IMR-90 (cell line): Measurements from ENCODE around the gene PACS1. TPM values are rescaled to one million over a fixed set of nuclear protein-coding genes. Genes with fewer than 3 reads are reported as not detected.

Experiments used
- ATAC-seq: fragments of 200-7000 bp; cut with Tn5 transposase; 2 replicates; pipeline ENCODE4 v1.9.1; 2020; ENCODE audit warnings: low read depth, mild to moderate bottlenecking, moderate library complexity
- BruUV-seq: library from RNA; stranded (reverse); fragments of 400-500 nt; replicated peaks from 2 replicates; lab custom pipeline; 2021; lab: Mats Ljungman, UMichigan
- CTCF ChIA-PET: fragments of 300-600 bp; formaldehyde crosslinking; extraction: SDS; loops from one replicate; lab custom pipeline; 2021; ENCODE audit warnings: antibody characterized with exemption; lab: Yijun Ruan, JAX
- POLR2A ChIA-PET: fragments of 300-600 bp; sonication (Branson Sonifier 250); formaldehyde crosslinking; loops from one replicate; lab custom pipeline; 2022; ENCODE audit warnings: antibody characterized with exemption; ENCODE audit not compliant: unreplicated experiment; lab: Charles Lee
- DNase-seq: peaks from one replicate; pipeline ENCODE4 v3.0.0; 2013
- H2AFZ ChIP-seq: replicated peaks from 2 replicates; pipeline ENCODE3; 2013; ENCODE audit warnings: low read length, mild to moderate bottlenecking; ENCODE audit not compliant: poor library complexity
- H2AK5ac ChIP-seq: 2 replicates; pipeline ENCODE4 v1.6.1; 2013; ENCODE audit warnings: low read depth, low read length, inconsistent platforms
- H2AK9ac ChIP-seq: replicated peaks from 2 replicates; pipeline ENCODE3; 2013; ENCODE audit warnings: mild to moderate bottlenecking, low read depth, low read length, moderate library complexity; ENCODE audit not compliant: poor library complexity
- H2BK120ac ChIP-seq: 2 replicates; pipeline ENCODE4 v1.6.1; 2013; ENCODE audit warnings: low read depth, low read length, inconsistent platforms
- H2BK15ac ChIP-seq: 3 replicates; pipeline ENCODE4 v1.6.1; 2013; ENCODE audit warnings: low read depth, low read length, inconsistent platforms
- H2BK20ac ChIP-seq: 2 replicates; pipeline ENCODE4 v1.6.1; 2013; ENCODE audit warnings: low read depth, mild to moderate bottlenecking, inconsistent platforms, low read length, moderate library complexity
- H2BK5ac ChIP-seq: 2 replicates; pipeline ENCODE4 v1.6.1; 2013; ENCODE audit warnings: mild to moderate bottlenecking, low read depth, low read length, inconsistent platforms; ENCODE audit not compliant: poor library complexity, severe bottlenecking
- H3K14ac ChIP-seq: replicated peaks from 2 replicates; pipeline ENCODE4 v1.6.1; 2013; ENCODE audit warnings: low read depth, low read length, inconsistent platforms
- H3K18ac ChIP-seq: 2 replicates; pipeline ENCODE4 v1.6.1; 2013; ENCODE audit warnings: low read depth, low read length, control low read depth
- H3K23ac ChIP-seq: 2 replicates; pipeline ENCODE4 v1.6.1; 2013; ENCODE audit warnings: low read depth, low read length, inconsistent platforms
- H3K27ac ChIP-seq: 2 replicates; pipeline ENCODE4 v1.5.1; 2013; ENCODE audit warnings: mild to moderate bottlenecking, control low read depth, low read length; ENCODE audit not compliant: insufficient read depth
- H3K27me3 ChIP-seq: 2 replicates; pipeline ENCODE4 v1.6.1; 2013; ENCODE audit warnings: low read length; ENCODE audit not compliant: control insufficient read depth, insufficient read depth
- H3K36me3 ChIP-seq: 2 replicates; pipeline ENCODE4 v1.6.1; 2013; ENCODE audit warnings: low read length, mixed read lengths; ENCODE audit not compliant: control insufficient read depth, insufficient read depth
- H3K4ac ChIP-seq: 2 replicates; pipeline ENCODE4 v1.6.1; 2013; ENCODE audit warnings: low read depth, low read length, inconsistent platforms
- H3K4me1 ChIP-seq: 2 replicates; pipeline ENCODE4 v1.6.1; 2013; ENCODE audit warnings: low read length, mixed read lengths; ENCODE audit not compliant: control insufficient read depth, insufficient read depth
- H3K4me2 ChIP-seq: 2 replicates; pipeline ENCODE4 v1.6.1; 2013; ENCODE audit warnings: low read depth, mild to moderate bottlenecking, control low read depth, low read length, moderate library complexity
- H3K4me3 ChIP-seq: 2 replicates; pipeline ENCODE4 v1.5.1; 2013; ENCODE audit warnings: low read depth, mild to moderate bottlenecking, control low read depth, low read length, moderate library complexity; ENCODE audit not compliant: insufficient read depth
- H3K56ac ChIP-seq: 2 replicates; pipeline ENCODE4 v1.6.1; 2013; ENCODE audit warnings: low read length, inconsistent platforms; ENCODE audit not compliant: insufficient read depth; ENCODE audit errors: extremely low read depth
- H3K79me1 ChIP-seq, 2 experiments: 2 replicates each; pipeline ENCODE4 v1.6.1; 2013; ENCODE audit warnings: low read length in 2 of 2, inconsistent platforms in 1 of 2, low read depth in 1 of 2
- H3K9ac ChIP-seq: 2 replicates; pipeline ENCODE4 v1.6.1; 2013; ENCODE audit warnings: low read depth, low read length, control low read depth
- H3K9me1 ChIP-seq: 2 replicates; pipeline ENCODE4 v1.6.1; 2013; ENCODE audit warnings: low read length, inconsistent platforms; ENCODE audit not compliant: insufficient read depth
- H3K9me3 ChIP-seq: 2 replicates; pipeline ENCODE4 v1.6.1; 2013; ENCODE audit warnings: low read length; ENCODE audit not compliant: control insufficient read depth, insufficient read depth
- H4K20me1 ChIP-seq: 2 replicates; pipeline ENCODE4 v1.6.1; 2013; ENCODE audit warnings: low read length, inconsistent platforms; ENCODE audit not compliant: insufficient read depth
- H4K5ac ChIP-seq: 2 replicates; pipeline ENCODE4 v1.6.1; 2013; ENCODE audit warnings: mild to moderate bottlenecking, low read depth, low read length, control low read depth
- H4K8ac ChIP-seq, 2 experiments: 2 replicates each; pipeline ENCODE4 v1.6.1; 2013; ENCODE audit warnings: low read depth in 2 of 2, low read length in 2 of 2, control low read depth in 1 of 2, inconsistent platforms in 1 of 2
- H4K91ac ChIP-seq: 2 replicates; pipeline ENCODE4 v1.6.1; 2013; ENCODE audit warnings: low read depth, low read length, inconsistent platforms; ENCODE audit not compliant: insufficient read depth
- BHLHE40 ChIP-seq: fragments of 150-350 bp; IDR thresholded peaks from 2 replicates; pipeline ENCODE4 v1.6.1; 2016; ENCODE audit warnings: mild to moderate bottlenecking, low read depth, low read length
- CEBPB ChIP-seq: IDR thresholded peaks from 2 replicates; pipeline ENCODE4 v1.6.1; 2012; ENCODE audit warnings: low read depth, low read length, improper control_type of control experiment
- CTCF ChIP-seq: conservative IDR thresholded peaks from 2 replicates; pipeline ENCODE4 v1.5.1; 2012; ENCODE audit warnings: mild to moderate bottlenecking, low read depth, low read length, improper control_type of control experiment
- MAFK ChIP-seq: IDR thresholded peaks from 2 replicates; pipeline ENCODE4 v1.6.1; 2012; ENCODE audit warnings: low read depth, low read length, improper control_type of control experiment
- NFE2L2 ChIP-seq: fragments of 150-350 bp; IDR thresholded peaks from 2 replicates; pipeline ENCODE4 v1.6.1; 2016; ENCODE audit warnings: low read depth, mild to moderate bottlenecking, low read length
- RCOR1 ChIP-seq: IDR thresholded peaks from 2 replicates; pipeline ENCODE4 v1.6.1; 2012; ENCODE audit warnings: mild to moderate bottlenecking, low read length, improper control_type of control experiment; ENCODE audit not compliant: insufficient replicate concordance
- RFX5 ChIP-seq: IDR thresholded peaks from 2 replicates; pipeline ENCODE4 v1.8.0; 2012; ENCODE audit warnings: low read depth, mild to moderate bottlenecking, low read length, moderate library complexity
- USF2 ChIP-seq: fragments of 150-350 bp; IDR thresholded peaks from 2 replicates; pipeline ENCODE4 v1.6.1; 2017; ENCODE audit warnings: mild to moderate bottlenecking, antibody characterized with exemption, low read length, low read depth
- WGBS, 2 experiments: methylation state at CpG; one replicate each; pipeline versions ENCODE4 v1.1.5 to v1.1.7; 2013; ENCODE audit warnings: missing lambda C conversion rate in 2 of 2; ENCODE audit not compliant: insufficient read length in 1 of 2; ENCODE audit errors: extremely low coverage in 2 of 2; 5-methylcytosine and 5-hydroxymethylcytosine counted together
- dilution Hi-C: fragments of 300-500 bp; cut with HindIII; formaldehyde crosslinking; loops from one replicate; pipeline ENCODE4 v1.14.3; 2018; ENCODE audit warnings: low sequenced_read_pairs; ENCODE audit not compliant: unreplicated experiment
- in situ Hi-C: fragments of 300-500 bp; cut with MboI; formaldehyde crosslinking; loops from 3 replicates; pipeline ENCODE4 v1.14.3; 2019; ENCODE audit warnings: low sequenced_read_pairs, inconsistent platforms, mixed read lengths
- intact Hi-C: fragments of 100-400 bp; cut with micrococcal nuclease; formaldehyde crosslinking; loops from 2 replicates; pipeline ENCODE4 v1.10.0; 2022
- polyA plus RNA-seq, 3 experiments: library from polyadenylated mRNA; depleted of rRNA; stranded (reverse); fragments of >200 nt; gene quantifications; 2 replicates each; pipeline ENCODE4 v1.2.3, GENCODE V29; 2012; ENCODE audit warnings: low replicate concordance in 1 of 3
- total RNA-seq: library from RNA; depleted of rRNA; stranded (reverse); fragments of >200 nt; gene quantifications from 2 replicates; pipeline ENCODE4 v1.2.3, GENCODE V29; 2012

The PACS1 gene
- total and polyA plus RNA-seq, 2 of the 4 experiments (the other 2 are of a cell fraction), result 7.3 to 32.0 TPM

- Histone ChIP-seq H2BK5ac (no peak overlapping the region), H4K20me1 (no peaks in the 10 kb centered on the region), H3K56ac (no peak overlapping the region), H3K9me1 (no peaks in the 10 kb centered on the region), H3K27ac (no peak overlapping the region), H3K79me1 (no peaks in the 10 kb centered on the region), H3K9ac (no peak overlapping the region), H3K4ac (no peak overlapping the region), H4K91ac (no peak overlapping the region), H3K9me3 (no peaks in the 10 kb centered on the region), H4K8ac (no peak overlapping the region), H3K18ac (no peak overlapping the region), H3K4me1 (no peaks in the 10 kb centered on the region), H3K23ac (no peak overlapping the region), H3K27me3 (no peaks in the 10 kb centered on the region), H3K4me2 (no peak overlapping the region), H3K36me3 (peaks cover 73% of the 10 kb centered on the region), H2AK5ac (no peak overlapping the region), H2BK15ac (no peak overlapping the region), H4K5ac (no peak overlapping the region), H3K4me3 (no peak overlapping the region), H3K14ac (no peak overlapping the region), H2AK9ac (no peak overlapping the region), H2BK120ac (no peak overlapping the region), H2AFZ (no peak overlapping the region), H2BK20ac (no peak overlapping the region)
- ChIA-PET CTCF (interaction anchor here (2.3 kb wide), 1 partner anchor 13 kb away, joined by 9 read pairs; no protein-coding TSS in a partner anchor), POLR2A (no interaction called here)
- BruUV-seq, result no TSS peak
- DNase-seq (no peak), ATAC-seq (no peak)
- 100% methylated on average over 1 of the region's 11 CpGs; no CpG with 5 or more reads in 1 of the 2 experiments for WGBS, 2 experiments
- TF ChIP-seq CEBPB (no peak), CTCF (no peak), USF2 (no peak), BHLHE40 (no peak), NFE2L2 (no peak), MAFK (no peak), RFX5 (no peak), RCOR1 (no peak)
- in situ Hi-C loops (no loop called here), intact Hi-C loops (no loop called here), dilution Hi-C loops (no loop called here)
Measured at GRCh38 chr11:66235141-66235540, 165.1 kb downstream of the PACS1 start.
